Bronchial epithelial cell (primary cell): ENCODE measurements around the gene NUP93. TPM values are rescaled to one million over a fixed set of nuclear protein-coding genes. Genes with fewer than 3 reads are reported as not detected.

Experiments used
- DNase-seq: peaks from one replicate; pipeline ENCODE4 v3.0.0-alpha.2; 2010; ENCODE audit warnings: low read depth
- FAIRE-seq: peaks from 2 replicates; lab custom pipeline; 2011; peaks lifted over from hg19 to GRCh38; lab: Jason Lieb, UNC
- H3K27me3 ChIP-seq: 2 replicates; pipeline ENCODE4 v1.5.1; 2011; ENCODE audit warnings: low read length; ENCODE audit not compliant: control insufficient read depth, insufficient read depth
- H3K36me3 ChIP-seq: 2 replicates; pipeline ENCODE4 v1.5.1; 2011; ENCODE audit warnings: low read length; ENCODE audit not compliant: control insufficient read depth, insufficient read depth
- H3K4me3 ChIP-seq: 2 replicates; pipeline ENCODE4 v1.5.1; 2011; ENCODE audit warnings: mild to moderate bottlenecking, low read depth, low read length, control low read depth
- CTCF ChIP-seq: IDR thresholded peaks from 2 replicates; pipeline ENCODE4 v1.5.1; 2011; ENCODE audit warnings: mild to moderate bottlenecking, moderate library complexity, low read length, control low read depth, inconsistent platforms; ENCODE audit not compliant: insufficient read depth, severe bottlenecking
- total RNA-seq: library from RNA; depleted of rRNA; stranded (reverse); fragments of >200 nt; gene quantifications from 2 replicates; pipeline ENCODE4 v1.2.1, GENCODE V29; 2014

The NUP93 gene
- total RNA-seq, 1 donor from 2014 or later: 47.4 TPM

DNA sequence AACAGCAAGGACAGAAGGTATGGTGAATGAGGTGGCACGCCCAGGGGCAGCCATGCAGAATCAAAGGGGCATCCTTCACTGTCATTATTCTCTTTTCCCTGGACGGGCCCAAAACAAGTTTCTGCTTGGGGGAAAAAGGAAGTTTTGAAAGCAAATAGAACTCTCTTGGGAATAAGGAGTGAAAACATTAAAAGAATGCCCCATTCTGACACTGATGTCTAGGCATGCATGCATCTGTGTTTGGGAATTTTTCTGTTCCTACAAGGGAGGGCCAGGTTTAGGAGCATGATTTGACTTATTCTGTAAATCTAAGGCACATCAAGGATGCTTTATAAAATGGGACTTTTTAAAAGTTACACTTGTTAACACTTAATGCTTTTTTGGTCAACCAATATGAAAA is 100.7 kb downstream of the NUP93 start:
- H3K36me3 ChIP-seq: peaks cover 5% of the 10 kb centered on the region
- H3K4me3 ChIP-seq: no peak overlapping the region
- no peak for FAIRE-seq
- no peaks in the 10 kb centered on the region for H3K27me3 ChIP-seq
- no peak for DNase-seq
- no peak for TF ChIP-seq CTCF

- H3K36me3 ChIP-seq: peaks cover 7% of the 10 kb centered on the region
- no peak for FAIRE-seq
- H3K4me3 ChIP-seq: no peak overlapping the region
- no peaks in the 10 kb centered on the region for H3K27me3 ChIP-seq
- DNase-seq: no peak
- TF ChIP-seq CTCF: no peak
Observed at GRCh38 chr16:56832768-56833167, 102.8 kb downstream of the NUP93 start.

DNA sequence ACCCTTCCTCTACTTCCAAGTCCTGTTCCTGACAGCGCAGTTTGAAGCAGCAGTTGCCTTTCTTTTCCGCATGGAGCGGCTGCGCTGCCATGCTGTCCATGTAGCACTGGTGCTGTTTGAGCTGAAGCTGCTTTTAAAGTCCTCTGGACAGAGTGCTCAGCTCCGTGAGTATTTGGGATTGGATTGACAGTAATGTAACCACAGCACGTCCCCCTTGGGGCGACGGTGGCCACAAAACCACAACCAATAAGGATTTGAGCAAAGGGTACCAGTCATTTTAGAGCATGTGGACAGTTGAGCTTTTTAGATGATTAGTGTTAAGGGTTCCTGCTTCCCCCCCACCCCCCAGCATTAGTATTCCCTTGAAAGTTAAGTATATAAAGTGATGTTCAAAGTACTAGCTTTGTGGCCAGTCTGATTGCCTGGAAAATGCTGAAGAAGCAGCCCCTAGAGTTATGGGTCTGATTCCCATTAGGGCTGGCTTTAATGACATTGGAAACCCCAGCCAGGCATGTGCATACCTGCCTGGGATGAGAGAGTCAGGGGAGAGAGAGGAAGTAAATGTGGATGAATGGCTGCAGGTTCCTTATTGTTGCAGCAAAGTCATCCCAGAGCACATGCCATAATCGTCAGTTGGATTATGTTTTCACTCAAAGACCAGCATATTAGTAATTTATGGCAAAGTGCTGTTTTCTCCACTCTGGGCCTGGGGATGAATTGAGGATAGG is 103.5 kb downstream of the NUP93 start:
- Histone ChIP-seq H3K36me3 (peaks cover 7% of the 10 kb centered on the region), H3K4me3 (no peak overlapping the region), H3K27me3 (no peaks in the 10 kb centered on the region)
- FAIRE-seq (no peak), DNase-seq (peak; percentile 74)
- no peak for TF ChIP-seq CTCF

DNA sequence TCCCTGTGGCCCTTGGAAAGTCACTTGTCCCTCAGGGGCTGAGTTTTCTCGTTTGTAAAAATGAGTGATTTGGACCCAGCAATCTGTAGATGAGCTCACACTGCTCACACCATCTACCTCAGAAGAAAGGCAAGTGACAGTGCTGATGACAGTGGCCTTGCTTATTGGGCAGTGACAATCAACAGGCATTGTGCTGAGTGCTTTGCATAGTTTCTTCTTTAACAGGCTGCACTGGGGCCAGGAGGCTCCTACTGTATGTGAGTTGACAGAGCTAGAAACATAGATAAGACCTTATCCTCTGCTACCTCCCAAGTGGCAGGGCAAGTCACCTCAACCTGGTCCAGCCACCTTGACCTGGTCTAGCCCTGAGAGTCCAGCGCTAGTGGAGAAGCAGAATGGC is 105.4 kb downstream of the NUP93 start:
- peaks cover 7% of the 10 kb centered on the region for H3K36me3 ChIP-seq
- FAIRE-seq: peak; percentile 28
- DNase-seq: no peak

DNA sequence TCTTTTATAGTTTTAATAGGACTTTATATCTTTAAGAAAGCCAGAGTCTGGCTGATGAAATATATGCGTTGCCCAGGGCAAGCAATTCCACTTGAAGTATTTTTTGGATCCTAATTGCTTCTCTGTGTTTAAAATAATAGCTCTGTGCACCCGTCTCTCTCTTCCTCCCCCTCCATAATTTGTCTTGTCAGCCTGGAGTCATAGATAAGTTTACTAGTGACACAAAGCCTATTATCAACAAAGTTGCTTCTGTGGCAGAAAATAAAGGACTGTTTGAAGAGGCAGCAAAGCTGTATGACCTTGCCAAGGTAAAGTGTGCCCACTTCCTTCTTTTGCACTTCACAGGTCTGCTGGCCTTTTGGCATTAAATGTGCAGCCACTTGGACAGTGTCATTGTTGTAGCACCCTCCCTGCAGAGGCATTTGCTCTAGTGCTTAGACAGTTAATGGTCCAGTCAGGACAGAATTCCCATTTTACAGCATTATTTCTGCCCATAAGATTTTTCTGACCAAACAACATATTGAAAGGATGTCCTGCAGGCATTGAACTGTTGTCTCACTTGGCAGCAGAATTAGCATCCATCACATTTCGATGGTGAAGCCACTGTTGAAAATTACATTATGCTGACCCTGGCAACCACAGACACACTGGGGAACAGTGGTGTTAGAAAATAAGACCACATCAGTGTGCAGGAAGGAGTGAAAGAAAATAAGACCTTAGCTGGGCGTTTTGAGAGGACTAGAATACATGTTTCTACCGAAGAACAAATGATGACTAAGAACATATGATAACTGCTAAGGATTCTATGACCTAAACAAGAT is 106.7 kb downstream of the NUP93 start:
- no peak for TF ChIP-seq CTCF
- DNase-seq (no peak), FAIRE-seq (peak; percentile 7)
- H3K36me3 ChIP-seq: peaks cover 11% of the 10 kb centered on the region
- no peaks in the 10 kb centered on the region for H3K27me3 ChIP-seq
- no peak overlapping the region for H3K4me3 ChIP-seq

More for the DNA sequence above, 105.4 kb downstream of the NUP93 start:
- Histone ChIP-seq H3K27me3 (no peaks in the 10 kb centered on the region), H3K4me3 (no peak overlapping the region)
- TF ChIP-seq CTCF: no peak
